ENCODE data around the gene HAAO. TPM values are rescaled to one million over a fixed set of nuclear protein-coding genes. Genes with fewer than 3 reads are reported as not detected.

Gene HAAO
- polyA plus RNA-seq, 3 donors, result 10.5 to 29.6 (median 15.0) TPM

GRCh38 chr2:42768706-42769256 lies 23.6 kb downstream of the HAAO start:
- Histone ChIP-seq H4K20me1 (ENCODE audit: insufficient read depth, low read length) (no peaks in the 10 kb centered on the region), H3K36me3 (replicated peaks in 1 of 2; ENCODE audit: control insufficient read depth in 1 of 2, insufficient read depth in 2 of 2, low read length in 2 of 2) (no peaks in the 10 kb centered on the region), H3K4me1 (ENCODE audit: control insufficient read depth in 1 of 2, insufficient read depth in 2 of 2, low read length in 2 of 2) (peaks cover 43 to 44% of the 10 kb centered on the region in 2 donors), H2AFZ (ENCODE audit: insufficient read depth, low read depth, low read length, poor library complexity, severe bottlenecking) (no peak overlapping the region), H3K9me3 (replicated peaks in 1 of 2; ENCODE audit: control insufficient read depth in 1 of 2, insufficient read depth in 1 of 2, low read length in 2 of 2) (no peaks in the 10 kb centered on the region), H3K9ac (ENCODE audit: insufficient read depth, low read length, poor library complexity, severe bottlenecking) (no peak overlapping the region), H3K4me2 (replicated peaks; ENCODE audit: extremely low read depth, low read length, poor library complexity, severe bottlenecking) (no peak overlapping the region), H3K27ac (ENCODE audit: low read depth in 1 of 2, low read length in 2 of 2) (peak overlapping the region in 1 of 2 donors; percentile 11), H3K79me2 (ENCODE audit: insufficient read depth, low read length) (no peaks in the 10 kb centered on the region), H3K4me3 (replicated peaks in 1 of 3; ENCODE audit: low read depth in 2 of 3, low read length in 3 of 3) (no peak overlapping the region), H3K27me3 (ENCODE audit: control insufficient read depth in 2 of 2, insufficient read depth in 2 of 2, low read length in 2 of 2) (no peaks in the 10 kb centered on the region)
- intact Hi-C loops (cut with micrococcal nuclease), result no loop called here
- no peak for DNase-seq
- Mint-ChIP-seq H3K27me3 (ENCODE audit: low read depth in 3 of 3) (no peaks in the 10 kb centered on the region), H3K4me3 (no peak overlapping the region), H3K9me3 (peaks cover 0 to 2% (median 0%) of the 10 kb centered on the region in 7 donors), H3K4me1 (peaks cover 37% of the 10 kb centered on the region), H3K27ac (peak overlapping the region in 5 of 7 donors; percentile 6 to 68 (median 34)), H3K36me3 (peaks cover 3 to 7% of the 10 kb centered on the region in 2 donors)
- TF ChIP-seq, protein P1, sequence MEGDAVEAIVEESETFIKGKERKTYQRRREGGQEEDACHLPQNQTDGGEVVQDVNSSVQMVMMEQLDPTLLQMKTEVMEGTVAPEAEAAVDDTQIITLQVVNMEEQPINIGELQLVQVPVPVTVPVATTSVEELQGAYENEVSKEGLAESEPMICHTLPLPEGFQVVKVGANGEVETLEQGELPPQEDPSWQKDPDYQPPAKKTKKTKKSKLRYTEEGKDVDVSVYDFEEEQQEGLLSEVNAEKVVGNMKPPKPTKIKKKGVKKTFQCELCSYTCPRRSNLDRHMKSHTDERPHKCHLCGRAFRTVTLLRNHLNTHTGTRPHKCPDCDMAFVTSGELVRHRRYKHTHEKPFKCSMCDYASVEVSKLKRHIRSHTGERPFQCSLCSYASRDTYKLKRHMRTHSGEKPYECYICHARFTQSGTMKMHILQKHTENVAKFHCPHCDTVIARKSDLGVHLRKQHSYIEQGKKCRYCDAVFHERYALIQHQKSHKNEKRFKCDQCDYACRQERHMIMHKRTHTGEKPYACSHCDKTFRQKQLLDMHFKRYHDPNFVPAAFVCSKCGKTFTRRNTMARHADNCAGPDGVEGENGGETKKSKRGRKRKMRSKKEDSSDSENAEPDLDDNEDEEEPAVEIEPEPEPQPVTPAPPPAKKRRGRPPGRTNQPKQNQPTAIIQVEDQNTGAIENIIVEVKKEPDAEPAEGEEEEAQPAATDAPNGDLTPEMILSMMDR (IDR thresholded peaks at IDR 0.05), result no peak
- WGBS (ENCODE audit: insufficient coverage), result 100% methylated on average over 2 of the region's 3 CpGs

- no peak overlapping the region for H3K4me3 ChIP-seq (replicated peaks in 1 of 3; ENCODE audit: low read depth in 2 of 3, low read length in 3 of 3)
- peaks cover 50 to 51% of the 10 kb centered on the region in 2 donors for H3K4me1 ChIP-seq (ENCODE audit: control insufficient read depth in 1 of 2, insufficient read depth in 2 of 2, low read length in 2 of 2)
- intact Hi-C loops (cut with micrococcal nuclease), result no loop called here
- H3K4me1 Mint-ChIP-seq, result peaks cover 44% of the 10 kb centered on the region
- peak overlapping the region in 1 of 2 donors; percentile 11 for H3K27ac ChIP-seq (ENCODE audit: low read depth in 1 of 2, low read length in 2 of 2)
- no peaks in the 10 kb centered on the region for H3K9me3 ChIP-seq (replicated peaks in 1 of 2; ENCODE audit: control insufficient read depth in 1 of 2, insufficient read depth in 1 of 2, low read length in 2 of 2)
- H3K36me3 ChIP-seq (replicated peaks in 1 of 2; ENCODE audit: control insufficient read depth in 1 of 2, insufficient read depth in 2 of 2, low read length in 2 of 2), result no peaks in the 10 kb centered on the region
- DNase-seq, result no peak
- no peak overlapping the region for H3K9ac ChIP-seq (ENCODE audit: insufficient read depth, low read length, poor library complexity, severe bottlenecking)
- H3K27me3 Mint-ChIP-seq (ENCODE audit: low read depth in 3 of 3), result peaks cover 0 to 1% (median 0%) of the 10 kb centered on the region in 3 donors
- TF ChIP-seq, protein P1 (IDR thresholded peaks at IDR 0.05), result no peak
- H4K20me1 ChIP-seq (ENCODE audit: insufficient read depth, low read length), result no peaks in the 10 kb centered on the region
- H3K4me3 Mint-ChIP-seq, result no peak overlapping the region
- H3K27me3 ChIP-seq (ENCODE audit: control insufficient read depth in 2 of 2, insufficient read depth in 2 of 2, low read length in 2 of 2), result no peaks in the 10 kb centered on the region
- H3K4me2 ChIP-seq (replicated peaks; ENCODE audit: extremely low read depth, low read length, poor library complexity, severe bottlenecking), result no peak overlapping the region
- no peak overlapping the region for H2AFZ ChIP-seq (ENCODE audit: insufficient read depth, low read depth, low read length, poor library complexity, severe bottlenecking)
- no peaks in the 10 kb centered on the region for H3K79me2 ChIP-seq (ENCODE audit: insufficient read depth, low read length)
- H3K27ac Mint-ChIP-seq, result peak overlapping the region in 4 of 7 donors; percentile 6 to 74 (median 51)
- peaks cover 0 to 3% (median 0%) of the 10 kb centered on the region in 7 donors for H3K9me3 Mint-ChIP-seq
- H3K36me3 Mint-ChIP-seq, result peaks cover 4 to 8% of the 10 kb centered on the region in 2 donors
- WGBS (ENCODE audit: insufficient coverage), result 92% methylated on average over 8 of the region's 14 CpGs
Observed at GRCh38 chr2:42767899-42768705, 24.3 kb downstream of the HAAO start.

Measured in CD14-positive monocyte (primary cell).